Measurements from ENCODE around the gene FAM117B. TPM values are rescaled to one million over a fixed set of nuclear protein-coding genes. Genes with fewer than 3 reads are reported as not detected.

FAM117B gene
- total RNA-seq, 1 experiment from 2014 or later = 24.0 TPM

DNA sequence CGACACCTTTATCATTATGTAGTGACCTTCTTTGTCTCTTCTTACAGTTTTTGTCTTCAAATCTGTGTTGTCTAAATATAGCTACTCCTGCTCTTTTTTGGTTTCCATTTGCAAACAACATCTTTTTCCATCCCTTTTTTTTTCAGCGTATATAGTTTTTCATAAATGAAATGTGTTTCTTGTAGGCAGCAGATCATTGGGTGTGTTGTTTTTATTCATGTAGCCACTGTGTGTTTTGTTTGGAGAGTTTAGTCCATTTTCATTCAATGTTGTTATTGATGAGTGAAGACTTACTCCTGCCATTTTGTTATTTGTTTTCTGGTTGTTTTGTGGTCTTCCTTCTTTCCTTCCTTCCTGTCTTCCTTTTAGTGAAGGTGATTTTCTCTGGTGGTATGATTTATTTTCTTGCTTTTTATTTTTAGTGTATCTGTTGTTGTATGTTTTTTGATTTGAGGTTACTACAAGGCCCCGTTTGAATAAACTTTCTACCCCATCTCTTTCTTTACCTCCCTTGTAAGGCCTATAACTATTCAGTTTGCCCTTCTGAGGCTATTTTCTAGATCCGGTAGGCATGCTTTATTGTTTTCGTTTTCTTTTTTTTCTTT lies 81.4 kb downstream of the FAM117B start:
- WGBS (ENCODE audit: extremely low coverage, insufficient read length, low lambda C conversion rate) = no CpG with 5 or more reads among the region's 5 CpGs

More for the DNA sequence above, 81.4 kb downstream of the FAM117B start:
- H3K27me3 Mint-ChIP-seq (ENCODE audit: low read depth) = no peaks in the 10 kb centered on the region
- Histone ChIP-seq H3K27me3 (ENCODE audit: insufficient read depth, low read length) (no peaks in the 10 kb centered on the region), H3K4ac (ENCODE audit: low read depth, low read length) (no peak overlapping the region), H4K5ac (ENCODE audit: insufficient read length, low read depth, low read length) (no peak overlapping the region), H2AFZ (ENCODE audit: low read length) (no peak overlapping the region), H3K9ac (ENCODE audit: extremely low read depth, insufficient read length, low read length) (no peak overlapping the region), H3K9me3 (ENCODE audit: control insufficient read depth, low read depth, low read length) (no peaks in the 10 kb centered on the region), H3T11ph (ENCODE audit: low read length) (no peak overlapping the region), H3K18ac (ENCODE audit: insufficient read length, low read depth, low read length) (no peak overlapping the region), H4K20me1 (ENCODE audit: control insufficient read depth, insufficient read depth, insufficient read length) (no peaks in the 10 kb centered on the region), H3K56ac (ENCODE audit: insufficient read length, low read depth, low read length) (no peak overlapping the region), H3K4me1 (ENCODE audit: insufficient read depth, low read length) (no peaks in the 10 kb centered on the region), H3K27ac (ENCODE audit: insufficient read length, low read depth, low read length) (no peak overlapping the region), H2BK5ac (ENCODE audit: insufficient read length, low read length) (no peak overlapping the region), H2AK5ac (ENCODE audit: insufficient read length, low read length) (no peak overlapping the region), H3K23ac (ENCODE audit: insufficient read length, low read depth, low read length) (no peak overlapping the region), H2BK15ac (ENCODE audit: low read depth, low read length) (no peak overlapping the region), H2BK12ac (ENCODE audit: insufficient read length, low read depth, low read length) (no peak overlapping the region), H3K79me2 (ENCODE audit: insufficient read depth, low read length) (peaks cover 2% of the 10 kb centered on the region; the same call in 1 of the 2 replicates), H3K23me2 (ENCODE audit: insufficient read length, low read depth, low read length, poor library complexity, severe bottlenecking) (no peaks in the 10 kb centered on the region), H3K4me2 (ENCODE audit: insufficient read depth, insufficient read length, low read length) (no peak overlapping the region), H2BK20ac (ENCODE audit: low read depth, low read length, poor library complexity, severe bottlenecking) (no peak overlapping the region), H4K91ac (ENCODE audit: insufficient read length, low read depth, low read length) (no peak overlapping the region), H2BK120ac (ENCODE audit: low read depth, low read length, poor library complexity, severe bottlenecking) (no peak overlapping the region), H3K79me1 (ENCODE audit: insufficient read depth, low read depth, low read length, poor library complexity, severe bottlenecking) (no peaks in the 10 kb centered on the region), H4K8ac (replicated peaks; ENCODE audit: insufficient read length, low read depth, low read length) (no peak overlapping the region), H3K14ac (ENCODE audit: insufficient read depth, low read length) (no peak overlapping the region)
- peaks cover 19 to 45% (median 26%) of the 10 kb centered on the region in 3 experiments for H3K36me3 Mint-ChIP-seq (ENCODE audit: insufficient read depth in 1 of 3, low read depth in 3 of 3)
- H3K4me1 Mint-ChIP-seq = peaks cover 4 to 10% of the 10 kb centered on the region in 2 experiments; a peak in 2 of 4 replicates
- no peak for DNase-seq
- H3K27ac Mint-ChIP-seq = peak overlapping the region in 1 of 3 experiments; percentile 46; a peak in 2 of 7 replicates
- H3K9me3 Mint-ChIP-seq = peaks cover 43 to 44% of the 10 kb centered on the region in 2 experiments
- TF ChIP-seq, protein P1, sequence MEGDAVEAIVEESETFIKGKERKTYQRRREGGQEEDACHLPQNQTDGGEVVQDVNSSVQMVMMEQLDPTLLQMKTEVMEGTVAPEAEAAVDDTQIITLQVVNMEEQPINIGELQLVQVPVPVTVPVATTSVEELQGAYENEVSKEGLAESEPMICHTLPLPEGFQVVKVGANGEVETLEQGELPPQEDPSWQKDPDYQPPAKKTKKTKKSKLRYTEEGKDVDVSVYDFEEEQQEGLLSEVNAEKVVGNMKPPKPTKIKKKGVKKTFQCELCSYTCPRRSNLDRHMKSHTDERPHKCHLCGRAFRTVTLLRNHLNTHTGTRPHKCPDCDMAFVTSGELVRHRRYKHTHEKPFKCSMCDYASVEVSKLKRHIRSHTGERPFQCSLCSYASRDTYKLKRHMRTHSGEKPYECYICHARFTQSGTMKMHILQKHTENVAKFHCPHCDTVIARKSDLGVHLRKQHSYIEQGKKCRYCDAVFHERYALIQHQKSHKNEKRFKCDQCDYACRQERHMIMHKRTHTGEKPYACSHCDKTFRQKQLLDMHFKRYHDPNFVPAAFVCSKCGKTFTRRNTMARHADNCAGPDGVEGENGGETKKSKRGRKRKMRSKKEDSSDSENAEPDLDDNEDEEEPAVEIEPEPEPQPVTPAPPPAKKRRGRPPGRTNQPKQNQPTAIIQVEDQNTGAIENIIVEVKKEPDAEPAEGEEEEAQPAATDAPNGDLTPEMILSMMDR (conservative IDR thresholded peaks at IDR 0.05) = no peak
- H3K4me3 Mint-ChIP-seq = no peak overlapping the region; a peak in 1 of 5 replicates

All from H9 (cell line).